Nucleus accumbens (tissue), 56 donors: ENCODE measurements around the gene IP6K1.
"Not testable (repeated sequence)": the region's sequence is repeated elsewhere in the genome, so short reads cannot be mapped to it uniquely, and the experiment has no call there.

Experiments used
- DNase-seq, 56 donors: peaks; one replicate each; lab custom pipeline; 2025; lab: John Stamatoyannopoulos, UW

Gene IP6K1

DNA sequence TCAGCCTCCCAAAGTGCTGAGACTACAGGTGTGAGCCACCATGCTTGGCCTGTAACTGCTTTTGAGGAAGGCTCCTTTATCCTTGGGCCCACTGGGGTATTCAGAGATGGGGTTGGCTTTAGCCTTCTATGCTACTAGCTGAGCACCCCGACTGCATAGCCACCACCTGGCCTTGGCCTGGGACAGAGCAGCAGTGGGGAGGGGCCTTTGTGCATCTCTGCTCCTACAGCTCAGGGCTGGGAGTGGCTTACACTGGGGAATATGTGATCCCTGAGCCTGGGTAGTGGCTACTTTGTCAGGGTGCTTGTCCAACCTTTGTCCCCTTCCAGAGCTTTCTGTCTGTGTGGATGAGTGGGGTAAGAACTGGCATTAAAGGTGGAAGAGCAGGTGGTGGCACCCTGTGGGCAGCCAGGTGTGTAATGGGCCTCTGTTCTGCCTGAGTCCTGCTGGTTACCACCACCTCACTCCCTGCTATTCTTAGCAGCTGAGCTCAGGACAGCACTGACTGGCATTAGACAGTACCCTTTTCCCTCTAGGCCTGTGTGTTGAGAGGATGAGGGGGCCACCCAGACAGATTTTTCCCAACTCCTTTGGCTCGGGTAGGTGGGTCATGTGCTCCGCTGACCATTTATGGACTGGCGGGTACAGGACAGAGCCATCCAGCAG lies 90.9 kb downstream of the IP6K1 start:
- not testable (repeated sequence) for DNase-seq

DNA sequence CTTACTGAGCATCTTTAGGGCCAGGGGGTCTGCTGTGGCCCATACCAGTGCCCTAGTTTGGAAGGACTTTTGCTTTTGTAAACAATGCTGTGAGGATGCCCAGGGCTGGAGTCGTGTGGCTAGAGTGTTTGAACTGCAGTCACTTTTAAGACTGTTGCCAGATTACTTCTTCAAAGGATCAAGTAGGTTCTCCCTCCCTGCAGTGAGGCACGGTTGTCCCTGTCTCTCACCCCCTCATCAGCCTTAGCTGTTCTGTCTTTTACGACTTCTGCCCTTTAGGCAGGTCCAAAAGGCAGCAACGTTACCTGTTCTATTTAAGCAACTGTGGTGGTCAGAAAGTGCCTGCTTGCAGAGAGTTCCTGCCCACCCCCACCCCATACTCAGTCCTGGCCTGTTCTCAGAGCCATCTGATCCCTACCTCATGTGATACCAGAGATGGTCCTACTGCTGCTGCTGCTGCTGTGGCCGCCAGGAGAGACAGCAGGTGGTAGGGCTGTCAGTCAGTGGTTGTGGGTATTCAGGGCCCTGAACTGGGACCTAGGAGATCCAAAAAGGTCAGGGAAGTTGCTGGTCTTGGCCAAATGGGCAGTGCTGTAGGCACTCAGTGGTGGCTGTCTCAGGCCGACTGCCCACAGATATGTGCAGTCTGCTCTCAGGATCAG lies 91.8 kb downstream of the IP6K1 start:
- DNase-seq: not testable (repeated sequence)

DNA sequence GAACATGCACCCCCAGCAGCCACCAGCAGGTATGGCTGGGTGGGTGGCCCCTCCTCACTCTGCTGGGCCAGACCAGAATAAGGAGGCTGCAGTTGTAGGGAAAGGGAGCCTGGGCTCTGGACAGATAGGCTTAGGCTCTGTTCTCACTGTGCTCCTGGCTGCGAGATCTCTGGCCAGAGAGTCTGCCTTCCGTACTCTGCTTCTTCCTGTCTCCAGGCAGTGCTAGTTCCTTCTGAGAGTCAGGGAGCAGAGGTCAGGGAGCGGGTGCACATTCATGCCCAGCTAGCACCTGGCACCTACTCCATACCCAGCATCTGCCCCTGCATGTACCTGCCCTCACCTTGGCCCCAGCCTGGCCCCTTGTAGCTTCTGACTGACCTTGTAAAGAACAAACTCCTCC lies 94.9 kb downstream of the IP6K1 start:
- not testable (repeated sequence) for DNase-seq

DNA sequence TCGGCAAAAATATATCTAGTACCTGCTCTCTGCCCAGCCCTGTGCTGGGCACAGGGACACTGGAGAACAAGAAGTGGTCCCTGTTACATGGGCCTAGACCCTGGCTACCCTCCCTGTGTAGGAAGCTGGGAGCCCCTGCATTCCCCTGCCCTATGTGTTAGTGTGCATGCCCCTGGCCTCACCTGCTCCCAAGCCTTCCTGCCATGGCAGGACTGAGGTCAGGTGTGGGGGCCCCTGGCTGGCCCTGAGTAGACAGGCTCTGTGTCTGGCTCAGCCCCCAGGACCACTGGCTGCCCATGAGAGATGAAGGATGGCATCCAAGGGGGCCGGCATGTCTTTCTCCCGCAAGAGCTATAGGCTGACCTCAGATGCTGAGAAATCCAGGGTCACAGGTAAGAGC lies 95.5 kb downstream of the IP6K1 start:
- not testable (repeated sequence) for DNase-seq

DNA sequence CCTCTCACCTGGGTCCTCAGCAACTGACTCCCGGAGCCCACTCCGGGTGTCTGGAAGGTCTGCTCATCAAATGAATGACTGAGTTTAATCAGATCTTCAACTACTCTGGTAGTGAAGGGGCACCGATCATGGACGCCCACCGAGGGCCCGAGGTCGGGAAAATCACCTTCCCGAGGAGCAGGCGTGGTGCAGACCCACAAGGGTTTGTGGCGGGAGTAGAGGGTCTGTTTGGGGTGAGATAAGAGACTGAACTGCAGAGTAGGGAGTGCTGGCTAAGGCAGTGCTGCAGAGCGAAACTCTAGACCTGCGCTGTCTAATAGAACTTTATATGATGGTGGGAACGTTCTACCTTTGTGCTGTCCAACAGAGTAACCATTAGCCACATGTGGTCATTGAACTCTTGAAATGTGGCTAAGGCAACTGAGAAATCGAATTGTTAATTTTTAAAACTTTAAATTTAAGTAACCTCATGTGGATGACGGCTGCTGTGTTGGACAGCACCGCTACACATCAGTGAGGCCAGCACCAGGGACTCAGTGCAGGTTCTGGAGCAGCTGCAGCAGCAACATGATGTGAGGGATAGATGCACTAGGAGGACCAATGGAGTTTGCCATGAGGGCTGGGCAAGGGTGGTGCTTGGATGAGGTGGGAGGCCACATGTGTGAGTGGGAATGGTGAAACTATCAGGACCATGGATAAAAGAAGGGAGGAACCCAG lies 96.3 kb downstream of the IP6K1 start:
- DNase-seq: not testable (repeated sequence)

DNA sequence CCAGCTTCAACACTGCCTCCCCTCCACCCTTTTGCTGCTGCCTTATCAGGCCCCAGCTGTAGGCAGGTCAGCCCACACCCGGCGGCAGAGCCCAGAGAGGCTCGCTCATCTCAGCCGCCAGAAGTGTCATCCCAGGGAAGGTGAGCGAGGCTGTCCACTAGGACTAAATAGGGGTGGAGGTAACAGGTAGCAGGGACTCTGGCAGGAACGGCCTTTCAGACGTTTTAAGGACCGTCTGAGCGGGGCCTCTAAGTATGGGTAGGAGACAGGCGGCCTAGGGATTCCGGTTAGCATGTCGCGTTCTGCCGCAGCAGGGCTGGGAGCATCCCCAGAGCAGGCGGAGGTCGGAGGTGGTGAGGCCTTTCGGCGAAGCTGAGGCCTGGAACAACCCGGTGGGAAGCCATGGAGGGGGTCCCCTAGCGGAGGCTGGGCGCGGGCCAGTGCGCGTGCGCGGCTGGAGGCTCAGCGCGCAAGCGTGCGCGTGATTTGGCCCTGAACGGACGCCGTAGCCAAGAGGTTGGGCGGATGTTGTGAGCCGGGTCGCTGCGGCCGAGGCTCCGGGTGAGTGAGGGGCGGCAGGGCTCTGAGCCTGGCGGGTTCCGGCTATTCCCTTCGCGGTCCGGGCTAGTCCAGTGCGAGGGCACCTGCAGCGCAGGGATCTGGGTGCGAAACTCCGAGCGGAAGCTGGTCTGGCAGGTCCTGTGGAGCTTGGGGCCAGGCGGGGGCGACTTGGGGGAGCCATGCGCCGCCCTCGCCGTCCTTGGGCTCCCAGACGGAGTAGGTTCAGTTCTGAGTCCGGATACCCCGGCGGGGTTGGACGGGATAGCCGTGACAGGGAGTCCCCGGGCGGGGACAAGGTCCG lies 97.1 kb downstream of the IP6K1 start, which contains the start of the genes MST1 and RNF123:
Gene MST1, minus strand, starts transcription at position 429 of the 862 bp plus-strand sequence. CDS start 783 bp downstream, outside the sequence.
Gene RNF123, plus strand, starts transcription at position 512 of the 862 bp plus-strand sequence. CDS start 1,609 bp downstream, outside the sequence.
- no peak for DNase-seq

DNA sequence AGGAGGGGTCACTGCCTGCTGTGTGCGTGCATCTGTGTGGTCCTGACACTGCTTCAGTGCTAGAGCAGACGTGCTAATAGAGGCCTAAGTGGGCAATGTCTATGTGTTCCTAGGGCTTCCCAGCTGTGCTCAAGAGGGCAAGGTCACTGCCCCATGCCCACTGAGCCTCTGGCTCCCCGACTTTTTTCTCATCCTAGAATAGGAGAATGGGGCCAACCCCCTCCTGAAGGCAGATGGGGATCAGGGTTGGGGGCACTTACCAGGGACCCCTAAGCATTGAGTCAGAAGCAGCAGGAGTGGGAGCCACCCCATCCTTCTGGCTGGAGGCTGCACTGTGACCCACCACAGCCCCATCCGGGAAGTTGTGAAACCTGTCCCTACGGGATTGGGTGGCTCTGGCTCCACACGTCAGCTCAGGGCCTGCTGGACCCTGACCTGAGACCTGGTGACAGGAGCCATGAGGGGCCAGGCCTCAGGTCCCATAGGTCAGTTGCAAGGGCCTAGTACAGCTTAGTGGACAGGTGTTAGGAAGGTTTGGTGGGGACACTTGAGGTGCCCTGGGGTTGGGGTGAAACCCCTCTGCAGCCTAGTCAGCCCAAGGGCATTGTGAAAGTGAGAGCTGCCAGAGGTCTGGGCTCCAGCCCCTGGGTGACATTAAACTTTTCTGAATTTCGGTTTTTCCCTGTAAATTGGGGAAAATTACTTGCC lies 97.8 kb downstream of the IP6K1 start:
- DNase-seq: not testable (repeated sequence)

DNA sequence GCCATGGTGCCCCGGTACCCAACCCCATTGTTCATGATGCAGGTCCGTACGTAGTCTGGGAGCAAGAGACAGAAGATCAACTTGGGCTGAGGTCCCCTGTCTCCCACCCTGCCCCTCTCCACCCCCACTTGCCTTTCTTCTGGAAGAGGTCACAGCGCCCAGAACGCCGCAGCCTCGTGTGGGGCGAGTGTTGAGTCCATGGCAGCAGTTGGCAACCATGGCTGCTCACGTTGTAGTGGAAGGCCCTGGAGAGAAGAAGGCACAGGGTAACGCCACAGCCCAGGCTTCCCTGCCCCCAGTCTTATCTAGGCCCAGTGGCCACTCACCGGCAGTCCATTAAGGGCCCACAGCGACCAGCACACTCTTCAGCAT lies 98.9 kb downstream of the IP6K1 start:
- DNase-seq: not testable (repeated sequence)

DNA sequence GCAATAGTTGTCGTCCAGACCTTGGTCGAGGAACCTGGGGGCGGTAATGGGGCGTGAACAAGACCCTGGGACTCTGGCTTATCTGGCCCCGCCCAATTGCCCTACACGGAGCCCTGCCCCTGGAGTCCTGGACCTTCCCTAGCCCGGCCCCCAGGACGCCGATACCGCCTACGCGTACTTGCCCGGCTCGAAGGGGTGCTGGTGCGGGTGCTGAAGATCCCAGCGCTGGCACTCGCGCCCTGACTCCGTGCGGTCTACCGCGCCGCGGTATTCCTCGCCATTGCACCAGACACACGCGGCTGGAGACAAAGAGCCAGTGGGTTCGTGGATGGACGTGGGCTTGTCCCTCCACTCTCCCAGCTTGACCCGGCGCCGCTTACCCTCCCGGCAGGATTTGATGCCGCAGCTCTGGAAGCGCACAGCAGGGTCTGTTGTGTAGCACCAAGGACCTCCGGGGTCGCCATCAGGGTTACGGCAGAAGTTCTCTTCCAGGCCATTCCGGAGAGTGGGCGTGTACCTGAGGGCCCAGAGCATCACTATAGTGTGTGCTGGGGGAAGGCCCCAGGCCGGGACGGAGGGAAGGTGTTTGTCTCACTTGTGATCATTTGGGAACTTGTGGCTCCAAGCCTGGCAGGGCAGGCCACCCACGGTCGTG lies 99.4 kb downstream of the IP6K1 start:
- not testable (repeated sequence) for DNase-seq

DNA sequence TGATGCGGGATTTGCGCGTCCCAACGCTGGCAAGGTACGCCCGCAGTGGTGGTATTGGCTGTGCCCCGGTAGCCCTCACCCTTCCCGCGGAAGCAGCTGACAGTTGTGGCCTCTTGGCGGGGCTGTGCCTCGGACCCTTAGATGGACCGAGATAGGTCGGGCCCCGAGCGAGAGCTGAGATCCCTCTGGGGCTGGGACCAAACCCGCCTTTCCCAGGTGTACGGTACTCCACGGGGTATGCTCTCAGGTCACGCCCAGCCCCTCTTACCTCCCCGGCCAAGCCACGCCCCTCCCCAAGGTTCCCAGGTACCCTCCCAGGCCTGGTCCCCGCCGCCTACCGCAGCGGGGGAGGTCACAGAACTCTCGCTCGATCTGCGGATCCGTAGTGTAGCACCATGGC lies 100.0 kb downstream of the IP6K1 start:
- DNase-seq: not testable (repeated sequence)

DNA sequence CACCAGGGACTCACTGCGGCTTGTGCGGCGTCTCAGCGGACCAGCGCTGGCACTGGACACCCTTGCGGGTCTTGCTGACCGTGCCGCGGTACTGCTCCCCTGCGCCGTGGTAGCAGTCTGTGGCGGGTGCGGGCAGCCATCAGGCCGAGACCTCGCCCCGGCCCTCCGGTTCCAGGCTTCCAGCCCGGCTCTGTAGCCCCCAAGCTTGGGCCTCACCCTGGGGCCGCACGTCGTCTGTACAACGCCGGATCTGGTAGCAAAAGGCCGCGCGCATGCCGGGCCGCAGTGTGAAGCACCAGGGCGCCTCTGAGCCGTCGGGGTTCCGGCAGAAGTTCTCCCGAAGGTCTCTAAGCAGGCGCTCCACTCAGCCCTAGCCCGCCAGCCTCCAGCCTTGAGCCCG lies 100.5 kb downstream of the IP6K1 start:
- not testable (repeated sequence) for DNase-seq

DNA sequence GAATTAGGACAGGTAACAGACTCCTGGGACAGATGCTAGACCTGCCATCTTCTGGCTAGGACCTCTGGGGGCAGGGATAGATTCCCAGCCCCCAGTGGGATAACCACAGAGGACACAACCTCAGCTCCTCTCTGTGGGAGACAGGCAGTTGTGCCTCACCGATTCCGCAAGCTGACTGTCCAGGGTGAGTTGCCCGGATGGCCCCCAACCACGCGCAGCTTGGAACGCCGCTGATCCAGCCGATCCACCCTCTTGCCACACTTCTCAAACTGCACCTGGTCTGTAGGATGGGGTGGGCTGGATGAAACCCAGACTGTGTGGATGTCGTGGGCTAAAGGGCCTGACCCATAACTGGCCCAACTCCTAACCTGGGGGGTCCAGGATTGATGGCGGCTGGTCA lies 101.2 kb downstream of the IP6K1 start:
- DNase-seq: not testable (repeated sequence)

DNA sequence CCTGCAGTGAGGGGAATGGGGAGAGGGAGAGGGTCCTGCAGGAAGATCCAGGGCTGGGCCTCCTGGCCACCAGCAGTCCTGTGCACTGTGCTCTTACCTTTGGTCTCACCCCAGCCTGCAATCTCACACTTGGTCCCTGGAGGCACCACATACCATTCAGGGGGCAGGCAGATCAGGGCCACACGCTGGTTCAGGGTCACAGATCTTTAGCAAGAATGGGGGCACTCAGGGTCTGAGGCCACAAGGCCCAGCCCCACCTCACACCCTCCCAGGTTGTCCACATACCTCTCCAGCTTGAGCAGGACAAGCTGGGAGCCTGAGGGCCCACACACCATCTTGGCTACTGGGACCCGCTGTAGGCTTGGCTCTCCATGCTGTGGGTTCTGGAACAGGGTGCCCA lies 101.9 kb downstream of the IP6K1 start:
- not testable (repeated sequence) for DNase-seq

DNA sequence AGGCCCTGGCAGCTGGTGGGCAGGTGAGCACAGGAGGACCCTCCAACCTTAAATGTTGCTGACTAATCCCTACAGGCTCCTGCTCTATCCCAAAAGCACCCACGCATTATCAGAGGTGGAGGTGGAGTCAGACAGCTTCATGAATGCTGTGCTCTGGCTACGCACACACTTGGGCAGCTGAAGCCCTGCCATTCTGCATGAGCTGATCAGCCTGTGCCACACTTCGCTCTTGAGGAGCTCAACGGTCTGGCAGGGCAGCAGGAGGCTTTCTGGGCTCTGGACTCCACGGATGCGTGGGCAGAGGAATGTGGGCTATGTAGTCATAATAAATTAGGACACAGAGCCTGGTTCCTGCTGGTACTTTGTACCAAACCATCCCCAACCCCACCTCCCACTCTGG lies 103.2 kb downstream of the IP6K1 start:
- no peak for DNase-seq

DNA sequence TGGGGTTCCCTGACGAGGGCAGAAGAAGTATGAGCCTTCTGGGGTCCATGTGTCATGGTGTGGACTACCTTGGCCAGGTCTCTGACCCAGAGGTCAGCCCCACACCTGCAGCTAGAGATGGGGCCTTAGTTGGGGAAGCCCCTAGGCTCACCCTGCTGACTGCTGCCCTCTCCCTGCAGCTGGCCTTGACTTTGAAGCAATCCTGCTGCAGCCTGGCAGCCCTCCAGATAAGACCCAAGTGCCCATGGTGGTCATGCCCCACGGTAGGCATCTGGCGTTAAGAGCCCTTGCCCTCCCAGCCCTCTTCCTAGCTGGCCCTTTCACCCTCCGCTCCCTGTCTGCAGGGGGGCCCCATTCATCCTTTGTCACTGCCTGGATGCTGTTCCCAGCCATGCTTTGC lies 104.8 kb downstream of the IP6K1 start:
- no peak for DNase-seq

DNA sequence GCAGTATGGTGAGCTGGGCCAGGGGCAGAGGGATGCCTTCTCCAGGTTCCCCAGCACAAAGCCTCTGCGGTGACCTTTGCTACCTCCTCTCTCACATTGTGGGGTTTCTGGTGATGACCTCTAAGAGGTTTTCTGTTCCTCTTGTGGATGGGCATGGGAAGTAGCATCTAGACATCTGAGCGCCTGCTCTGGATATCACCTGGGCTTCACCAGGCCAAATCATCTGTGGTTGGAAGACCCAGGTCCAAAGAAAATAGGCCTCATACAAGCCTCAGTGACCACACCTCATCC lies 105.2 kb downstream of the IP6K1 start:
- no peak for DNase-seq

DNA sequence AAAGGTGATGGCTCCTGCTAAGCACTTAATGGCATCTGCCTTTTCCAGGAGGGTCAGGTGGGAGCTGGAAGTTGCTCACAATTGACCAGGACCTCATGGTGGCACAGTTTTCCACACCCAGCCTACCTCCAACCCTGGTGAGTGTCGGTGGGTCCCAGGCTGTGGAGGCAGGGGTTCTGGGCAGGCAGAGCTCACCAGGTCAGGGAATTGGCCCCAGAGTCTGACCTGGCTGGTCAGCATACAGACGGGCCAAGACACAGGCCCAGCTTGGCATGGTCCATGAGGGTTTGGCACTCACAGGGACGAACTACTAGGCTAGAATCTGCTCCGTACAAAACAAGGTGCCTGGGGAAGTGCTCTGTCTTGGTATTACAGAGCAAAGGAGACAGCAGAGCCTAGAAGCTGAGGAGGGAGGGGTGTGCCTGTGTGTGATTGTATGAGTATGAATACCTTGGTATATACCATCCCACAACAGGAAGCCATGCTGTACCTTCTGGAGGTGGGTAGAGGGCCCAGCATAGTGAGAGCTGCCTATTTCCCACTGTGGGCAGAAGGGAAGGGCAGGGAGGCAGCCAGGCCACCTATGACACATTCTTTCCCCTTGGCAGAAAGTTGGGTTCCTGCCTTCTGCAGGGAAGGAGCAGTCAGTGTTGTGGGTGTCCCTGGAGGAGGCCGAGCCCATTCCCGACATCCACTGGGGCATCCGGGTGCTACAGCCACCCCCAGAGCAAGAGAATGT lies 105.7 kb downstream of the IP6K1 start:
- DNase-seq: no peak

DNA sequence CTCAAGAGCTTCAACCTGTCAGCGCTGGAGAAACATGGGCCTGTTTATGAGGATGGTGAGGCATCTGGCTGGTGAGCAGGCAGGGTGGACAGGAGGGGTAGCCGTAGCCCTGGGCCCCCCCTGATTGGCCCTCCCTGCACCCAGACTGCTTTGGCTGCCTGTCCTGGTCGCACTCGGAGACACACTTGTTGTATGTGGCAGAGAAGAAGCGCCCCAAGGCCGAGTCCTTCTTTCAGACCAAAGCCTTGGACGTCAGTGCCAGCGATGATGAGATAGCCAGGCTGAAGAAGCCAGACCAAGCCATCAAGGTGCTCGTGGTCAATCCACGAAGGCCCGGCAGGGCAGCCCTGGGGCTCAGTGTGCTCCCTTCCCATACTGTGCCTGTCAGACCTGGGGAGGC lies 110.4 kb downstream of the IP6K1 start:
- no peak for DNase-seq

DNA sequence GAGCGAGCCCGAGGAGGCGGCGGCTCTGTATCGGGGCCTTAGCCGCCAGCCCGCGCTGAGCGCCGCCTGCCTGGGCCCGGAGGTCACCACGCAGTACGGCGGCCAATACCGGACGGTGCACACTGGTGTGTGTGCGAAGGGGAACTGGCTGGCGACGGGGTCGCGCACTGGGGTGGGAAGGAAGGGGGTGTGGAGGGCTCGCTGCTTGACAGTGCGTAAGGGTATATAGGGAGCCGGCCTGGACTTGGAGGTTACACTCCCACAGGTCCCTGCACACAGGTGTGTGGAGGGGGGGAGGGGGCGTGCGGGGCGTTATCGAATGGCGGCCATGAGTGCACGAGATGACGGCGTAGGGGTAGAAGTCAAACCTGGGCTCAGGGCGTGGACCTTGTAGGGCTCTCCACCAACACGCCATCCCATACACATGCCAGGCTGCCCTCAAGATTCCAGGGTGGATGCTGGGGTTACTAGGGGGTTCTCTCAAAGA lies 111.8 kb downstream of the IP6K1 start:
- DNase-seq: no peak
